GM23338 (cell line): ENCODE data around the gene NPHP4. TPM values are rescaled to one million over a fixed set of nuclear protein-coding genes. Genes with fewer than 3 reads are reported as not detected.
A peak's percentile ranks its signal among the peaks of the same experiment; 100 is the strongest.

ENCODE experiments used
- ATAC-seq: fragments of 200-7000 bp; cut with Tn5 transposase; 3 replicates; pipeline ENCODE4 v1.9.1; 2020
- DNase-seq: peaks from one replicate; pipeline ENCODE4 v3.0.0-alpha.2; 2015; ENCODE audit warnings: low spot score
- H2AFZ ChIP-seq: fragments of 200-600 bp; sonication (generic); 2 replicates; pipeline ENCODE4 v1.8.0; 2016; ENCODE audit warnings: antibody characterized with exemption, mild to moderate bottlenecking, moderate library complexity
- H3F3A ChIP-seq: fragments of 200-600 bp; sonication (generic); replicated peaks from 2 replicates; pipeline ENCODE4 v1.8.0; 2017; ENCODE audit warnings: antibody characterized with exemption, mixed run types, low read depth
- H3K27ac ChIP-seq: fragments of 200-600 bp; sonication (generic); 2 replicates; pipeline ENCODE4 v1.6.1; 2016; ENCODE audit warnings: low read depth
- H3K27me3 ChIP-seq: fragments of 200-600 bp; sonication (generic); 2 replicates; pipeline ENCODE4 v1.8.0; 2016; ENCODE audit warnings: mild to moderate bottlenecking, mixed run types, moderate library complexity; ENCODE audit not compliant: insufficient read depth
- H3K36me3 ChIP-seq: fragments of 200-600 bp; sonication (generic); 2 replicates; pipeline ENCODE4 v1.8.0; 2016; ENCODE audit warnings: mild to moderate bottlenecking; ENCODE audit not compliant: insufficient read depth
- H3K4me1 ChIP-seq: fragments of 200-600 bp; sonication (generic); 2 replicates; pipeline ENCODE4 v1.8.0; 2016; ENCODE audit warnings: mild to moderate bottlenecking, moderate library complexity; ENCODE audit not compliant: insufficient read depth
- H3K4me2 ChIP-seq: fragments of 200-600 bp; sonication (generic); 2 replicates; pipeline ENCODE4 v1.7.1; 2017; ENCODE audit warnings: mixed run types
- H3K4me3 ChIP-seq: fragments of 200-600 bp; sonication (generic); 2 replicates; pipeline ENCODE4 v1.6.1; 2016; ENCODE audit warnings: mixed run types
- H3K79me2 ChIP-seq: fragments of 200-600 bp; sonication (generic); replicated peaks from 2 replicates; pipeline ENCODE4 v1.8.0; 2017; ENCODE audit warnings: mild to moderate bottlenecking; ENCODE audit not compliant: insufficient read depth
- H3K9me2 ChIP-seq: fragments of 200-600 bp; sonication (generic); 2 replicates; pipeline ENCODE4 v1.8.0; 2017; ENCODE audit not compliant: insufficient read depth
- H4K20me1 ChIP-seq: fragments of 200-600 bp; sonication (generic); replicated peaks from 2 replicates; pipeline ENCODE4 v1.8.0; 2017; ENCODE audit warnings: mild to moderate bottlenecking; ENCODE audit not compliant: insufficient read depth
- H3K27ac Mint-ChIP-seq: 2 replicates; pipeline ENCODE4 v1.8.0; 2020; ENCODE audit warnings: inconsistent platforms, mild to moderate bottlenecking, moderate library complexity, mixed read lengths
- H3K27me3 Mint-ChIP-seq: 3 replicates; pipeline ENCODE4 v1.8.0; 2022; ENCODE audit warnings: low read depth, mild to moderate bottlenecking, moderate library complexity, mixed read lengths, inconsistent platforms; ENCODE audit not compliant: insufficient read depth, poor library complexity
- H3K36me3 Mint-ChIP-seq: 3 replicates; pipeline ENCODE4 v1.8.0; 2021; ENCODE audit warnings: low read depth, mild to moderate bottlenecking, inconsistent platforms, moderate library complexity, mixed read lengths
- H3K4me1 Mint-ChIP-seq: 3 replicates; pipeline ENCODE4 v1.8.0; 2020; ENCODE audit warnings: mild to moderate bottlenecking, inconsistent platforms, mixed read lengths
- H3K4me3 Mint-ChIP-seq: 3 replicates; pipeline ENCODE4 v1.8.0; 2021; ENCODE audit warnings: moderate library complexity, mild to moderate bottlenecking, inconsistent platforms, mixed read lengths
- H3K9me3 Mint-ChIP-seq: 3 replicates; pipeline ENCODE4 v1.8.0; 2020; ENCODE audit warnings: moderate library complexity, mild to moderate bottlenecking, inconsistent platforms, mixed read lengths
- EZH2 ChIP-seq: fragments of 200-600 bp; sonication (generic); IDR thresholded peaks from one replicate; pipeline ENCODE4 v1.8.0; 2017; ENCODE audit warnings: antibody characterized with exemption, mild to moderate bottlenecking, low read depth; ENCODE audit not compliant: unreplicated experiment
- EZH2phosphoT487 ChIP-seq: fragments of 200-600 bp; sonication (generic); IDR thresholded peaks from one replicate; pipeline ENCODE4 v1.8.1; 2018; ENCODE audit warnings: antibody characterized with exemption; ENCODE audit not compliant: unreplicated experiment
- JUNB ChIP-seq: IDR thresholded peaks from one replicate; pipeline ENCODE4 v1.6.1; 2016; ENCODE audit warnings: antibody characterized with exemption; ENCODE audit not compliant: unreplicated experiment
- NANOG ChIP-seq: IDR thresholded peaks from 2 replicates; pipeline ENCODE4 v1.6.1; 2016; ENCODE audit warnings: antibody characterized with exemption, borderline replicate concordance
- ZNF331 ChIP-seq: fragments of 250-450 bp; sonication (Bioruptor Pico); IDR thresholded peaks from 2 replicates; pipeline ENCODE4 v1.5.0; 2020; ENCODE audit warnings: low read depth, mild to moderate bottlenecking, moderate library complexity
- polyA plus RNA-seq: library from polyadenylated mRNA; unstranded; fragments of >200 nt; fragmentation: Nextera tagmentation; extraction: Ambion mirVana; gene quantifications from 2 replicates; pipeline ENCODE4 v1.2.1, GENCODE V29; 2016
- total RNA-seq: library from RNA; depleted of rRNA; stranded (reverse); fragments of >200 nt; shearing (Covaris generic); gene quantifications from 2 replicates; pipeline ENCODE4 v1.2.3, GENCODE V29; 2014
- TF ChIP-seq, protein P1 (sequence below): IDR thresholded peaks from 2 replicates; pipeline ENCODE4 v1.6.1; 2016; ENCODE audit warnings: antibody characterized with exemption
- TF ChIP-seq, protein P2 (sequence below), 2 experiments: fragments of 200-600 bp in 1 of 2; sonication (generic) in 1 of 2; conservative IDR thresholded peaks; 2 replicates each; pipeline versions ENCODE4 v1.5.1 to v1.6.1; 2016 to 2017; ENCODE audit warnings: antibody characterized with exemption in 2 of 2, low read depth in 2 of 2, mild to moderate bottlenecking in 2 of 2, moderate library complexity in 1 of 2

Gene NPHP4
- total and polyA plus RNA-seq, 2 experiments from 2014 or later = 2.5 to 12.4 TPM

DNA sequence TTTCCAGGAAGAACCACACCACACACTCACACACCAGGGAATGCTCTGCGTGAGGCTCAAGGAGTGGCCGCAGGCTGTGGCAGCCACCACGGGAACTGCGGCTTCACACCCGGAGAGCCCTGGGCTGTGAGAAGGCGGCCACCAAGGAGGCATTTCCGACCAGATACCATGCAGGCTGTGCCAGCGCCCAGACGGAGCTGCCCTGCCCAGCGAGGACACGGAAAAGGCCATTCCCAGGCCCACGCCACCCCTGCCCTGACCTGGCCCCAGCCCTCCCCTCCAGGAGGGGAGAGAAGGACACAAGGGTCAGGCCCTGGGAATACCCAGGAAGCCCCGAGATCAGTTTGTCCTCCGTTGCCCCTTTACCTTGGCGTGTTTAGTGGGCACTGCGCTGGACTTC, 119.3 kb downstream of the NPHP4 start (continued):
- TF ChIP-seq, protein P1, sequence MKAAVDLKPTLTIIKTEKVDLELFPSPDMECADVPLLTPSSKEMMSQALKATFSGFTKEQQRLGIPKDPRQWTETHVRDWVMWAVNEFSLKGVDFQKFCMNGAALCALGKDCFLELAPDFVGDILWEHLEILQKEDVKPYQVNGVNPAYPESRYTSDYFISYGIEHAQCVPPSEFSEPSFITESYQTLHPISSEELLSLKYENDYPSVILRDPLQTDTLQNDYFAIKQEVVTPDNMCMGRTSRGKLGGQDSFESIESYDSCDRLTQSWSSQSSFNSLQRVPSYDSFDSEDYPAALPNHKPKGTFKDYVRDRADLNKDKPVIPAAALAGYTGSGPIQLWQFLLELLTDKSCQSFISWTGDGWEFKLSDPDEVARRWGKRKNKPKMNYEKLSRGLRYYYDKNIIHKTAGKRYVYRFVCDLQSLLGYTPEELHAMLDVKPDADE = no peak
- TF ChIP-seq NANOG = no peak
- no peak for TF ChIP-seq ZNF331 (CRISPR knock-in tag)

DNA sequence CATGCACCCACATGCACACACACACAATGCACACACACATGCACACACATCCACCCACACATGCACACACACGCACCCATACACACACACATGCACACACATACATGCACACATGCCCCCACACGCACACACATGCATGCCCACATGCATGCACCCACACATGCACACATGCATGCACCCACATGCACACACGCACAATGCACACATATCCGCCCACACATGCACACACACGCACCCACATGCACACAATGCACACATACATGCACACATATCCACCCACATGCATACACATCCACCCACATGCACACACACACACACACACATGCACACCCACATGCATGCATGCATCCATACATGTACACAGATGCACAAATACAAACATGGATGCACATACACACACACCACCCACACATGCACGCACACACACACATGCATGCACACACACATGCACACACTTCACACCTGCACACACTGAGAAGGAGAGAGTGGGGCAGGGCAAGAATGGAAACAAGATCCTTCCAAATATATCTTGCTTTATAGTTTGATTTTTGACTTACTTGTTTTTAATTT, 123.2 kb downstream of the NPHP4 start:
- Mint-ChIP-seq H3K4me3 (no peak overlapping the region), H3K4me1 (no peaks in the 10 kb centered on the region), H3K9me3 (peaks cover 12% of the 10 kb centered on the region), H3K27ac (no peak overlapping the region), H3K36me3 (peaks cover 21% of the 10 kb centered on the region), H3K27me3 (peaks cover 6% of the 10 kb centered on the region)
- TF ChIP-seq, protein P2, sequence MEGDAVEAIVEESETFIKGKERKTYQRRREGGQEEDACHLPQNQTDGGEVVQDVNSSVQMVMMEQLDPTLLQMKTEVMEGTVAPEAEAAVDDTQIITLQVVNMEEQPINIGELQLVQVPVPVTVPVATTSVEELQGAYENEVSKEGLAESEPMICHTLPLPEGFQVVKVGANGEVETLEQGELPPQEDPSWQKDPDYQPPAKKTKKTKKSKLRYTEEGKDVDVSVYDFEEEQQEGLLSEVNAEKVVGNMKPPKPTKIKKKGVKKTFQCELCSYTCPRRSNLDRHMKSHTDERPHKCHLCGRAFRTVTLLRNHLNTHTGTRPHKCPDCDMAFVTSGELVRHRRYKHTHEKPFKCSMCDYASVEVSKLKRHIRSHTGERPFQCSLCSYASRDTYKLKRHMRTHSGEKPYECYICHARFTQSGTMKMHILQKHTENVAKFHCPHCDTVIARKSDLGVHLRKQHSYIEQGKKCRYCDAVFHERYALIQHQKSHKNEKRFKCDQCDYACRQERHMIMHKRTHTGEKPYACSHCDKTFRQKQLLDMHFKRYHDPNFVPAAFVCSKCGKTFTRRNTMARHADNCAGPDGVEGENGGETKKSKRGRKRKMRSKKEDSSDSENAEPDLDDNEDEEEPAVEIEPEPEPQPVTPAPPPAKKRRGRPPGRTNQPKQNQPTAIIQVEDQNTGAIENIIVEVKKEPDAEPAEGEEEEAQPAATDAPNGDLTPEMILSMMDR (conservative IDR thresholded peaks at IDR 0.05; ENCODE audit: low read depth in 2 of 2) = no peak
- Histone ChIP-seq H3K4me3 (no peak overlapping the region), H3K27ac (no peak overlapping the region), H2AFZ (no peak overlapping the region), H3K4me2 (no peak overlapping the region), H3F3A (peaks cover 10% of the 10 kb centered on the region), H3K36me3 (no peaks in the 10 kb centered on the region), H4K20me1 (no peaks in the 10 kb centered on the region), H3K79me2 (no peaks in the 10 kb centered on the region), H3K9me2 (no peaks in the 10 kb centered on the region), H3K4me1 (no peaks in the 10 kb centered on the region), H3K27me3 (no peaks in the 10 kb centered on the region)
- no peak for DNase-seq
- no peak for ATAC-seq

DNA sequence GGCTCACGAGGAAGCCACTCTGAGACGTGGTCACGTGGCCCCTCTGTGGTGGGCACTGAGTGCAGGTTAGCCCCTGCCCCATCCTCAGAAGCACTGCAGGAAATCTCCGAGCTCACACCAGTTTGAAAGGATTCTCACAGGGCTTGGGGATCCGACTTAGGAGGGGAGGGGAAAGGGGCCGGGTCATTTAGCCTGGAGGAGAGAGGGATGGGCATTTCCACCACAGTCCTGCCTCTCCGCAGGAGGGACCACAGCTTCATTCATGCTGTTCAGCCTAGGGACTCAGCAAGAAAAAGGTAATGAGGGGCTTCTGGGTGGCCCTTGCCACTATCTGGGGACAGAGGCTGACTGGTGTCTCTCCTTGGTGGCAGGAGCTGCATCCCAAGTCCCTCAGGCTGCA, 126.5 kb downstream of the NPHP4 start:
- Histone ChIP-seq H3K27ac (no peak overlapping the region), H4K20me1 (no peaks in the 10 kb centered on the region), H3K4me3 (no peak overlapping the region), H3K9me2 (no peaks in the 10 kb centered on the region), H3K36me3 (no peaks in the 10 kb centered on the region), H2AFZ (no peak overlapping the region), H3K27me3 (no peaks in the 10 kb centered on the region), H3K79me2 (no peaks in the 10 kb centered on the region), H3K4me2 (no peak overlapping the region), H3F3A (peaks cover 10% of the 10 kb centered on the region), H3K4me1 (no peaks in the 10 kb centered on the region)
- ATAC-seq (peak; percentile 71), DNase-seq (no peak)
- peaks cover 8% of the 10 kb centered on the region for H3K27me3 Mint-ChIP-seq
- peaks cover 12% of the 10 kb centered on the region for H3K9me3 Mint-ChIP-seq
- TF ChIP-seq JUNB = no peak
- TF ChIP-seq, protein P1 = no peak
- no peak for TF ChIP-seq EZH2phosphoT487
- TF ChIP-seq ZNF331 (CRISPR knock-in tag) = no peak
- TF ChIP-seq EZH2 = no peak
- no peak for TF ChIP-seq NANOG
- H3K4me3 Mint-ChIP-seq = no peak overlapping the region
- no peaks in the 10 kb centered on the region for H3K4me1 Mint-ChIP-seq
- H3K27ac Mint-ChIP-seq = no peak overlapping the region
- peaks cover 21% of the 10 kb centered on the region for H3K36me3 Mint-ChIP-seq
